ENCODE data around the gene MST1R. TPM values are rescaled to one million over a fixed set of nuclear protein-coding genes. Genes with fewer than 3 reads are reported as not detected.
"Not testable (repeated sequence)": the region's sequence is repeated elsewhere in the genome, so short reads cannot be mapped to it uniquely, and the experiment has no call there.

Gene MST1R
- polyA plus RNA-seq, 1 experiment: 0.64 TPM

- Histone ChIP-seq H3K36me3 (ENCODE audit: control insufficient read depth, insufficient read depth, low read length) (no peaks in the 10 kb centered on the region), H3K4me3 (ENCODE audit: low read depth, low read length) (peak within 1 kb of the TSS; percentile 92), H3K27me3 (ENCODE audit: control insufficient read depth, insufficient read depth, low read length) (no peaks in the 10 kb centered on the region)
- POLR2A ChIA-PET: interaction anchor here (0.6 to 1.6 kb wide), 2 partner anchors 9 to 10 kb away, joined by 3 to 9 read pairs; partner anchors contain the start of gene MON1A
- CTCF ChIA-PET: interaction anchor here (0.7 to 1.7 kb wide), 3 partner anchors 10 to 101 kb away, joined by 4 to 6 read pairs (median 5); partner anchors contain the start of gene MON1A
- DNase-seq (ENCODE audit: low read depth): peak; percentile 85
- TF ChIP-seq CTCF (IDR thresholded peaks at IDR 0.05; ENCODE audit: insufficient read depth, low read depth, low read length): no peak
Observed at GRCh38 chr3:49939858-49940666, 36.4 kb upstream of the MST1R start, which contains the start of gene RBM6. TSS of gene RBM6 (plus strand) at chr3:49940150. CDS start at chr3:49962642, 22,492 bp downstream.

GRCh38 chr3:49937090-49937489, 33.4 kb upstream of the MST1R start:
- no peak for DNase-seq (ENCODE audit: low read depth)
- no peak overlapping the region for H3K4me3 ChIP-seq (ENCODE audit: low read depth, low read length)
- ChIA-PET POLR2A (no interaction called here), CTCF (interaction anchor here (0.6 kb wide), 1 partner anchor 20 kb away, joined by 4 read pairs; no protein-coding TSS in a partner anchor)
- no peaks in the 10 kb centered on the region for H3K36me3 ChIP-seq (ENCODE audit: control insufficient read depth, insufficient read depth, low read length)
- no peaks in the 10 kb centered on the region for H3K27me3 ChIP-seq (ENCODE audit: control insufficient read depth, insufficient read depth, low read length)
- TF ChIP-seq CTCF (IDR thresholded peaks at IDR 0.05; ENCODE audit: insufficient read depth, low read depth, low read length): no peak

DNA sequence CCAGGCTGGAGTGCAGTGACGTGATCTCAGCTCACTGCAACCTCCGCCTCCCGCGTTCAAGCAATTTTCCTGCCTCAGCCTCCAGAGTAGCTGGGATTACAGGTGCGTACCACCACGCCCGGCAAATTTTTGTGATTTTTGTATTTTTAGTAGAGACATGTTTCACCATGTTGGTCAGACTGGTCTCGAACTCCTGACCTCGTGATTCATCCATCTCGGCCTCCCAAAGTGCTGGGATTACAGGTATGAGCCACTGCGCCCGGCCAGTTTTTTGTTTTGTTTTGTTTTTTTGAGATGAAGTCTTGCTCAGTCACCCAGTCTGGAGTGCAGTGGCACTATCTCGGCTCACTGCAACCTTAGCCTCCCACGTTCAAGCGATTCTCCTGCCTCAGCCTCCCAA, 28.6 kb upstream of the MST1R start:
- CTCF ChIA-PET; H3K27me3 ChIP-seq (ENCODE audit: control insufficient read depth, insufficient read depth, low read length); POLR2A ChIA-PET; H3K36me3 ChIP-seq (ENCODE audit: control insufficient read depth, insufficient read depth, low read length); H3K4me3 ChIP-seq (ENCODE audit: low read depth, low read length); DNase-seq (ENCODE audit: low read depth): not testable (repeated sequence)

DNA sequence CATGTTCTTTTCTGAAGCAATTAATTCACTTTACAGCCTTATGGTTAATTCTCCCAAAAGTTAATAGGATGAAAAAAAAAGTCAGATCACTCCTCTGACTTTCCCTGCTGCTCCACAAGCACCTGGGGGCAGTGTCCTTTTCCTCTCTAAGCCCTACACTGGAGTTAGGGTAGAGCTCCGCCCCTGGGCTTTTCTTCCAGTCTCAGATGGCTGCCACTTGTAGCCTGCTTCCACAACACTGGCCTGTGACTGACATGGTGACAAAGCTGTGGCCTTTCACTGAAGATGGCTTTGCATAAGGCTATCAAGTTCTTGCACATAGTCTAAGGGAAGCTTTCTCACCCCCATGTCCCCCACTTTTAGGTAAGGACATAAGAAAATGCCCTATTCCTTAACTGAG, 27.2 kb upstream of the MST1R start:
- TF ChIP-seq CTCF (IDR thresholded peaks at IDR 0.05; ENCODE audit: insufficient read depth, low read depth, low read length): no peak
- ChIA-PET CTCF (no interaction called here), POLR2A (interaction anchor here (0.6 kb wide), 1 partner anchor 903 kb away, joined by 4 read pairs; no protein-coding TSS in a partner anchor)
- Histone ChIP-seq H3K36me3 (ENCODE audit: control insufficient read depth, insufficient read depth, low read length) (no peaks in the 10 kb centered on the region; the same call in 1 of the 2 replicates), H3K27me3 (ENCODE audit: control insufficient read depth, insufficient read depth, low read length) (no peaks in the 10 kb centered on the region), H3K4me3 (ENCODE audit: low read depth, low read length) (no peak overlapping the region)
- no peak for DNase-seq (ENCODE audit: low read depth)

DNA sequence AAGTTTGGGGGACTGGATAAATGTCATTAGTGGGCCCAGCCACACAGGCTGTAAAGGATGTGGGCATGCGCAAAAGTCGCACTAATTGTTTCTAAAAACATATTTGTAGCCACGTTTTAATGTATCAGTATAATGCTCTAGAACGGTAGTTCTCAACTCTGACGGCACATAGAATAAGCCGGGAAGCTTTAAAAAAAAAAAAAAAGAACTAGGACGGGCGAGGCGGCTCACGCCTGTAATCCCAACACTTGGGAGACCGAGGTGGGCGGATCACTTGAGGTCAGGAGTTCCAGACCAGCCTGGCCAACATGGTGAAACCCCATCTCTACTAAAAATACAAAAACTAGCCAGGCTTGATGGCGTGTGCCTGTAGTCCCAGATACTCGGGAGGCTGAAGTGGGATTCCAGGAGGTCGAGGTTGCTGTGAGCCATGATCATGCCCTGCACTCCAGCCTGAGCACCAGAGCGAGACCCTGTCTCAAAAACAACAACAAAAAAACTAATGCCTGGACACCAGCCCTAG, 26.6 kb upstream of the MST1R start:
- no peaks in the 10 kb centered on the region; the same call in 1 of the 2 replicates for H3K36me3 ChIP-seq (ENCODE audit: control insufficient read depth, insufficient read depth, low read length)
- ChIA-PET POLR2A (interaction anchor here (0.6 to 1.0 kb wide), 2 partner anchors 10 to 77 kb away, joined by 4 to 9 read pairs; partner anchors contain the start of gene RBM6), CTCF (interaction anchor here (1.2 to 1.7 kb wide), 6 partner anchors 10 to 139 kb away, joined by 3 to 6 read pairs (median 4); partner anchors contain the start of gene RBM6)
- H3K27me3 ChIP-seq (ENCODE audit: control insufficient read depth, insufficient read depth, low read length): no peaks in the 10 kb centered on the region
- DNase-seq (ENCODE audit: low read depth): no peak
- peak overlapping the region; percentile 90 for H3K4me3 ChIP-seq (ENCODE audit: low read depth, low read length)
- no peak for TF ChIP-seq CTCF (IDR thresholded peaks at IDR 0.05; ENCODE audit: insufficient read depth, low read depth, low read length)

Measured in BJ (cell line).